Measurements from ENCODE around the gene GRIK2.

The GRIK2 gene

DNA sequence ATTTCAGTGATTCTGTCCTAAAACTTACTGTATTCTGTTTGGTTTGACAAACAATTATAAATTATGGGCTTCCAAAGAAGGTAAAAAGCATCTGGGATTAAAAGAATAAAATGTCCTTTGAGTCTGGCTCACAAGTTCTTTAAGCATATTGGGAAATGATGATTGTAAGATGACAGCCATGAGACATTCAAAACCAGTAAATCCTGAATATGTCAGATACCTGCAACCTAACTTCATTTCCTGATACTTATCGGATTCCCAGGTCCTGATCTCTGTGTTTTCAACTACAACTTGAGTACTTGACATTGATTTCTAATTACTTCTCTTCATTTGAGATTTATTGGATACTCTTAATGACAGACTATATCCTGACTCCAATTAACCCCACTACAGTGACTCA, 446.6 kb downstream of the GRIK2 start:
- Mint-ChIP-seq H3K27ac (no peak overlapping the region), H3K27me3 (no peaks in the 10 kb centered on the region), H3K9me3 (peaks cover 5% of the 10 kb centered on the region), H3K4me3 (no peak overlapping the region), H3K4me1 (ENCODE audit: low read depth) (no peaks in the 10 kb centered on the region), H3K36me3 (ENCODE audit: low read depth) (no peaks in the 10 kb centered on the region)
- DNase-seq, result no peak

DNA sequence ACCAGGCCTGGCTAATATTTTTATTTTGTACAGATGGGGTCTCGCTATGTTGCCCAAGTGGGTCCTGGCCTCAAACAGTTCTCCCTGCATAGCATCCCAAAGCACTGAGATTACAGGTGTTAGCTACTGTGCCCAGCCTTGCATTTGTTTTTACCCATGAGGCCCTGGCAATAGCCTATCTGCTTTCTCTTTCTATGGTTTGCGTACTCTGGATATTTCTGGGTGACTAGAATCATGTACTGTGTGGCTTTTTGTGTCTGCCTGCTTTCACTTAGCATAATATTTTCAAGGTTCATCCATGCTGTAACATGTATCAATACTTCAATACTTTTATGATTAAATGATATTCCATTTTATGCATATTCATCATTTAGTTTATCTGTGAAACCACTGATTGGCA, 451.7 kb downstream of the GRIK2 start:
- Mint-ChIP-seq H3K27ac (no peak overlapping the region), H3K36me3 (ENCODE audit: low read depth) (no peaks in the 10 kb centered on the region), H3K9me3 (peaks cover 8% of the 10 kb centered on the region), H3K4me3 (no peak overlapping the region), H3K27me3 (no peaks in the 10 kb centered on the region), H3K4me1 (ENCODE audit: low read depth) (no peaks in the 10 kb centered on the region)
- DNase-seq, result no peak

DNA sequence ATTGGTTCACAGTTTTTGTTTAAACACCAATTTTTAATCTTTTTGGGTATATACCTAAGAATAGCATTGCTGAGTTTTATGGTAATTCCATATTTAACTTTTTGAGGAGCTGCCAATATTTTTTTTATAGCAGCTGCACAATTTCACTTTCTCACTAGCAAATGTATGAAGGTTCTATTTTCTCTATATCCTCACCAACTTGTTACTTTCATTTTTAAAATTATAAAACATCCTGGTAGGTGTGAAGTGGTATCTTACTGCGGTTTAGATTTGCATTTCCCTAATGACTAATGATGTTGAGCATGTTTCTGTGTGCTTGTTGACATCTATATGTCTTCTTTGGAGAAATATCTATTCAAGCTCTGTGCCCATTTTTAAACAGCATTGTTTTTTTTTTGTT, 452.1 kb downstream of the GRIK2 start:
- H3K27ac Mint-ChIP-seq, result no peak overlapping the region
- H3K9me3 Mint-ChIP-seq, result peaks cover 8% of the 10 kb centered on the region
- no peak for DNase-seq
- H3K4me3 Mint-ChIP-seq, result no peak overlapping the region
- no peaks in the 10 kb centered on the region for H3K27me3 Mint-ChIP-seq
- no peaks in the 10 kb centered on the region for H3K4me1 Mint-ChIP-seq (ENCODE audit: low read depth)
- H3K36me3 Mint-ChIP-seq (ENCODE audit: low read depth), result no peaks in the 10 kb centered on the region

DNA sequence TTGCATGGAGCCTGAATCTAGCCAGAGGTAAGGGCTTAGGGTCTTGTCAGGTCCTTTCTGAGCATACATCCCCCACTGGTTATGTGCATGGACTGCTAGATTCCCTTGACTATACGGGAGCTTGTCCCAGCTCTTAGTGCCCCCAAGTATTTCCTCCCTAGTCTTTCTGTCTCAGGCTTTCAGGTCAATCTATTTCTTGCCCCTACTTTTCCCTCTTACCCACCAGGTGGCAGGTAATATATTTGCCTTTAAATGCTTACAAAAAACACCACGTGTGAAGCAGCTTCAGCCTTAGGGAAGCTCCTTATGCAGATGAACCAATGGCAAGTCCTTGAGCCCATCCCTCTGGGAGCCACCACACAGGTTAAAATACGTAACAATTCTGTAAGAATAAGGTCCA, 454.2 kb downstream of the GRIK2 start:
- no peaks in the 10 kb centered on the region for H3K36me3 Mint-ChIP-seq (ENCODE audit: low read depth)

DNA sequence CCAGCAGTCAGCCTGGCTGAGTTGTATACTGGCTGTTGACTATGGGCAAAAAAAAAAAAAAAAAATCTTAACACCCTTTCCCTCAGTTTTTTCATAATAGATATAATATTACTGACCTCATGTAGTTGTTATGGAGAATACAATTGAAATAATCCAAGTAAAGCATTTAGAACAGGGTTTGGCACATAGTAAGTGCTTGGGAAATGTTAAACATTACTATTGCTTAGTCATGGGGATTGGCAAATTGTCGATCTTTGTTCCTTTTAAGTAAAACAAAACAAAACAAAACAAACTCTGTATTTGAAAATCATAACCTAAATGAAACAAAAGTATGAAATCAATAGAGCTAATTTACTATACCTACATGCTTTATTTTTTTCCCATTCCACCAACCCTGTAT, 458.4 kb downstream of the GRIK2 start:
- no peaks in the 10 kb centered on the region for H3K36me3 Mint-ChIP-seq (ENCODE audit: low read depth)
- H3K4me3 Mint-ChIP-seq, result no peak overlapping the region
- H3K27ac Mint-ChIP-seq, result no peak overlapping the region
- no peaks in the 10 kb centered on the region for H3K27me3 Mint-ChIP-seq
- no peaks in the 10 kb centered on the region for H3K4me1 Mint-ChIP-seq (ENCODE audit: low read depth)
- no peak for DNase-seq
- peaks cover 5% of the 10 kb centered on the region for H3K9me3 Mint-ChIP-seq

More for the DNA sequence above, 454.2 kb downstream of the GRIK2 start:
- Mint-ChIP-seq H3K4me1 (ENCODE audit: low read depth) (no peaks in the 10 kb centered on the region), H3K27ac (no peak overlapping the region), H3K9me3 (peaks cover 6% of the 10 kb centered on the region), H3K4me3 (no peak overlapping the region), H3K27me3 (no peaks in the 10 kb centered on the region)
- DNase-seq, result no peak

DNA sequence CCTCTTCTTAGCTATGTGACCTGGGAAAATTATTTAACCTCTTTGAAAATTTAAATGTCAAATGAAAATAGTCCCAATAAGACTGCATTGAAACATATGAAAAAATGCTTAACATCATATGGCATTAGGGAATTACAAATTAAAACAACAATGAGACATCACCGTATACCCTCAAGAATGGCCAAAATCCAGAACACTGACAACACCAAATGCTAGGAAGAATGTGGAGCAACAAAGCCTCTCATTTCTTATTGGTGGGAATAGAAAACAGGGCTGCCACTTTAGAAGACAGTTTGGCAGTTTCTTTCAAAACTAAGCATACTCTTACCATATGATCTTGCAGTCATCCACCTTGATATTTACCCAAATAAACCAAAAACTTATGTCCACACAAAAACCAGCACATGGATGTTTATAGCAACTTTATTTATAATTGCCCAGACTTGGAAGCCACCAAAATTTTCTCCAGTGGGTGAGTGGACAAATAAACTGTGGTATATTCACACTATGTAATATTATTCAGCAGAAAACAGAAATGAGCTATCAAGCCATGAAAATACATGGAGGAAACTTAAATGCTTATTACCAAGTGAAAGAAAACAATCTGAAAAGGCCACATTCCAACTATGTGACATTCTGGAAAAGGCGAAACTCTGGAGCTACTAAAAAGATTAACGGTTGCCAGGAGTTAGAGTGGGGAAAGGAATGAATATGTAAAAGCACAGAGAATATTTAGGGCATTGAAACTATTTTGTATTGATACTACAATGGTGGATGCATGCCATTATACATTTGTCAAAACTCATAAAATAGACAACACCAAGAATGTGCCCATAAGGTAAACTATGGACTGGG, 459.9 kb downstream of the GRIK2 start:
- H3K9me3 Mint-ChIP-seq, result no peaks in the 10 kb centered on the region
- H3K27ac Mint-ChIP-seq, result no peak overlapping the region
- no peak for DNase-seq
- no peak overlapping the region for H3K4me3 Mint-ChIP-seq
- no peaks in the 10 kb centered on the region for H3K36me3 Mint-ChIP-seq (ENCODE audit: low read depth)
- no peaks in the 10 kb centered on the region for H3K4me1 Mint-ChIP-seq (ENCODE audit: low read depth)
- H3K27me3 Mint-ChIP-seq, result no peaks in the 10 kb centered on the region

DNA sequence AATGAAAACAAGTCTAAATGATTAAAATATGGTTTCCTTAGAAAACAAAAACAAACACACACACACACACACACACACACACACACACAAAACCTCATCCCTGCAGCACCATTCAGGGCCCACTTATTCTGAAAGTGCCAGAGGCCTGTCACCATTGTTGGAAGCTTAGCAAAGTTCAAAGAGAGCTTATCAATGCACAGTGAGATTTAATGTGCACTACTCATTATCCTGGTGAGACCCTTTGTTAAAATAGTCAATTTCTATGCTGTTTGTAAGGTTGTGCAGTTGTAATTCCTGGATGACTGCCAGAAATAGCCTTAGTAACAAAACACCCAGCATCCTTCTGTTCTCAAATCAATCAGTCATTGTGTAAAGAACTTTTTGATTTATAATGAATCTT, 482.9 kb downstream of the GRIK2 start:
- no peak for DNase-seq
- H3K4me1 Mint-ChIP-seq (ENCODE audit: low read depth), result no peaks in the 10 kb centered on the region
- H3K27ac Mint-ChIP-seq, result no peak overlapping the region
- no peaks in the 10 kb centered on the region for H3K9me3 Mint-ChIP-seq
- H3K27me3 Mint-ChIP-seq, result no peaks in the 10 kb centered on the region
- no peaks in the 10 kb centered on the region for H3K36me3 Mint-ChIP-seq (ENCODE audit: low read depth)
- no peak overlapping the region for H3K4me3 Mint-ChIP-seq

DNA sequence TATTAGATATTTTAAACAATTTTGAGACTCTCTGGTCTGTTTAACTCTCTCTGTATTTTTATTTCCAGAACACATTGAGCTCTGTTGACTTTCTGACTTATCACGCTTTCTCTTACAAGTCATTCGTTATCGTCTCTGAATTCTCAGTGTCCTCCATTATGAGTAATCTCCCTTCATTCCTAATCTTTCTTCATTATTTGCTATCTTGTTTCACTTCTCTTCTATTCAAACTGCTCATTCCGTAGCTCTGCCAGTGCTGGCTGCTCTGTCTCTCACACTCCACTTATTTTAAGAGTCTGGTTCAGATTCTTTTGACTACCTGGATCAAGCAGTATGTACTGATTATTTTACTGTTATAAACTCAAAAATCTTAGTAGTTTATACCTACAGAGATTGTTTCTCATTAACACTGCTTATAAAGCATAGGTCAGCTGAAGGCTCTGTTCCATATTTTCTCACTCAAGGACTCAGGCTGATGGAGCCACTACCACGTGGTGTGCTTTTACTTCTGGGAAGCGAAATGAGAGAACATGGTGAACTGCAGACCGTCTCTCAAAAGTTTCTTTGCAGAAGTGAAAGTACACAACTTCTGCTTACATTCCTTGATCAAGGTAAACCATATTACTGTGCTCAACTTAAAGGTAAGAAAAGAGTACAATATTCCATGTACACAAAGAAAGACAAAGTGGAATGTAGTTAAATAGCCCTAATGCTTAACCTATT, 485.2 kb downstream of the GRIK2 start:
- Mint-ChIP-seq H3K4me3 (no peak overlapping the region), H3K4me1 (ENCODE audit: low read depth) (no peaks in the 10 kb centered on the region), H3K27me3 (no peaks in the 10 kb centered on the region), H3K9me3 (peaks cover 5% of the 10 kb centered on the region), H3K27ac (no peak overlapping the region), H3K36me3 (ENCODE audit: low read depth) (no peaks in the 10 kb centered on the region)
- no peak for DNase-seq

DNA sequence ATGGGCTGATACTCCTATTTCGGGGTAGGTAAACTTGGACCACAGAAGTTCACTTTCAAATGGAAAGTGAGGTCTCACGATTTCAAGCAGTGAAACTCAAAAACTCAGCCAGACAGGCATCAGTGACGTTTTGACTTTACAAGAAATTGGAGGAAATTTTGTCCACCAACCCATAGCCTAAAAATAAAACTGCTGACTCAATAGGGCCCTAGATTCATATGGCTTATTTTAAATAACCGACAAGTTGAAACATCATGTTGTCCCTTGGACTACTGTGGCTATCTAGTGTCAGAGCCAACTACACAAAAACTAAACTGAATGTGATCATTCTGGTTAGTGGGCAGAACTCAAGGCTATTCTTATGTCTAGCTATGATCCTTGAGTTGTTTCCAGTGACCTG, 486.3 kb downstream of the GRIK2 start:
- Mint-ChIP-seq H3K27ac (no peak overlapping the region), H3K36me3 (ENCODE audit: low read depth) (no peaks in the 10 kb centered on the region), H3K27me3 (no peaks in the 10 kb centered on the region), H3K4me1 (ENCODE audit: low read depth) (no peaks in the 10 kb centered on the region), H3K9me3 (peaks cover 8% of the 10 kb centered on the region), H3K4me3 (no peak overlapping the region)
- no peak for DNase-seq

DNA sequence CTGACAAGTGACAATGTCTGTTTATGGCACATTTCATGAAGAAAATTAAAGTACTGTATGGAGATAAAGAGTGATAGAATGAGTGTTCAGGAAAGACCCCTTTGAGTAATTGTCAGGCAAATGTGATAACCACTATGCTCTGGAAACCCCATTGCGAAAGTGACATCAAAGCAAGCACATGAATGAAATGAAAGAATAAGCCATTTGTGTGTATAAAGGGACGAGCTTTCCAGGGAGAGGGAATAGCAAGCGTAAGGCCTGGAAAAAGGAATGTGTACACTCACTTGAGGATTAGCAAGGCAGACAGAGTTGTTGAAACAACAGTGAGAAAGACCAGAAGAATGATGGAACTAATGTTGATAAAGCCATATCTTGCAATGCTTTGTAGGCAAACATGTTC, 490.0 kb downstream of the GRIK2 start:
- no peak overlapping the region for H3K27ac Mint-ChIP-seq
- H3K9me3 Mint-ChIP-seq, result peaks cover 17% of the 10 kb centered on the region
- no peak overlapping the region for H3K4me3 Mint-ChIP-seq
- H3K27me3 Mint-ChIP-seq, result no peaks in the 10 kb centered on the region
- no peaks in the 10 kb centered on the region for H3K4me1 Mint-ChIP-seq (ENCODE audit: low read depth)
- no peak for DNase-seq
- no peaks in the 10 kb centered on the region for H3K36me3 Mint-ChIP-seq (ENCODE audit: low read depth)

DNA sequence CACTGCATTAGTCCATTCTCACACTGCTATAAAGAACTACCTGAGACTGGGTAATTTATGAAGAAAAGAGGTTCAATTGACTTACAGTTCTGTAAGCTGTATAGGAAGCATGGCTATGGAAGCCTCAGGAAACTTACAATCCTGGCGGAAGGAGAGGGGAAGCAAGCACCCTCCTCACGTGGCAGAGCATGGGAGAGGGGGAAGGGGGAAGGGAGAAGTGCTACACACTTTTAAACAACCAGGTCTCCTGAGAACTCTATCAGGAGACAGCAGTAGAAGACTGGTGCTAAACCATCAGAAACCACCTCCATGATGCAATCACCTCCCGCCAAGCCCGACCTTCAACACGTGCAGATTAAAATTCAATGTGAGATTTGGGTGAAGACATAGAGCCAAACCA, 494.0 kb downstream of the GRIK2 start:
- H3K9me3 Mint-ChIP-seq, result peaks cover 17% of the 10 kb centered on the region
- H3K4me1 Mint-ChIP-seq (ENCODE audit: low read depth), result no peaks in the 10 kb centered on the region
- H3K27ac Mint-ChIP-seq, result no peak overlapping the region
- H3K4me3 Mint-ChIP-seq, result no peak overlapping the region
- no peaks in the 10 kb centered on the region for H3K27me3 Mint-ChIP-seq
- no peak for DNase-seq
- no peaks in the 10 kb centered on the region for H3K36me3 Mint-ChIP-seq (ENCODE audit: low read depth)

DNA sequence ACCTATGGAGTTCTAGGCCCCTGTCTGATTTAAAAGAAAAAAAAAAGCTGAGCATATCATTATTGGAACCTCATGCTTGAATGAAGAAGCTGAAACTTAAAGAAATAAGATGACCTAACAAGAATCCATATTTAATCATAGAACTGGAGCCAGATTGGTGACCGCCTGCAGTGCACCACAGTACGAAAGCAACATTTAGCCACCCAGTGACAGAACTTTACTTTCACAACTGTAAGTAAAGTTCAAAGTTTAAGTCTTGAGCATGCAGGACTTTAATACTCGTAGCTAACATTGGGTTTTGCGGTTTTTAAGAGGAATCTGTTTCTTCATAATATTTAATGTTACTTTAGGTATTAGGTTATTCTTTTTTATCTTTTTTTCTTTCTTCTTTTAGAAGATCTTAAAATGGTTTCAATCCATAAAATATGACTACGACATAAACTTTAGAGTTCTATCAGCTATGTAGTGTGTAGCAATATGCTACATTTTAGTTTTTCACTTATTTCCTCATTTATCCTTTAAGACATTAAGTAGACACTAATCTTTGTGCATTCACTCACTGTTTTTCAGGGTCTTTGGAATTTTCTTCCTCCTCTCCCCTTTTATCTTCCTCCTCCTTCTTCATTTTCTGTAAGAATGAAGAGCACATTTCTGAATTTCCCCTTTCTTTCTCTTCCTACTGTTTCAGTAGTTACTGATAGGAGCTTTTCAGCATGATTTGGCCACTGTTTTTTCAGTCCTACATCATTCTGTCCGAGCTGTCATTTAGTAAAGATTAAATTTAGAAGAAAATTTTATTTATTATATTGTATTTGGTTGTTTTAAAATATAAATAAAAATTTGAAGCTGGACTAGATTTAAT, 514.1 kb downstream of the GRIK2 start:
- no peaks in the 10 kb centered on the region for H3K9me3 Mint-ChIP-seq
- DNase-seq, result no peak
- no peak overlapping the region for H3K4me3 Mint-ChIP-seq
- no peak overlapping the region for H3K27ac Mint-ChIP-seq
- H3K27me3 Mint-ChIP-seq, result no peaks in the 10 kb centered on the region
- H3K4me1 Mint-ChIP-seq (ENCODE audit: low read depth), result no peaks in the 10 kb centered on the region
- no peaks in the 10 kb centered on the region for H3K36me3 Mint-ChIP-seq (ENCODE audit: low read depth)

DNA sequence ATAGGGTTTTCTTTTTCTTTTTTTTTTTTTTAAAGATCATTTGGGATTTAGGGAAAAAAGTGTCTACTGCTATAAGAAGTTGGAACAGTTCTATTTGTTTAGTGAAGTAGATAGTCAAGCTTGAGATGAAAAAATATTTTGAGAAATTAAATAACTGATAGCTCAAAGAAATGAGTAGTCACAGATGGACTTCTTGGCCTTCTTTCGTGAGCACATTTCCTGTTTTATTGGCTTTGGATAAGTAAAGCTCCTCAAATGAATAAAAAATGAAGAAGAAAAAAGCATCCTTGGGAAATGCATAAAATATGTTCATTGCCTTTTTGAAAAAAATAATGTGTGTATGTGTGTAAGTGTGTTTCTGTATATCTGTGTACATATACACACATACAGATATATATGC, 515.9 kb downstream of the GRIK2 start:
- Mint-ChIP-seq H3K36me3 (ENCODE audit: low read depth) (no peaks in the 10 kb centered on the region), H3K4me1 (ENCODE audit: low read depth) (no peaks in the 10 kb centered on the region), H3K9me3 (no peaks in the 10 kb centered on the region), H3K27me3 (no peaks in the 10 kb centered on the region), H3K4me3 (no peak overlapping the region), H3K27ac (no peak overlapping the region)
- no peak for DNase-seq

DNA sequence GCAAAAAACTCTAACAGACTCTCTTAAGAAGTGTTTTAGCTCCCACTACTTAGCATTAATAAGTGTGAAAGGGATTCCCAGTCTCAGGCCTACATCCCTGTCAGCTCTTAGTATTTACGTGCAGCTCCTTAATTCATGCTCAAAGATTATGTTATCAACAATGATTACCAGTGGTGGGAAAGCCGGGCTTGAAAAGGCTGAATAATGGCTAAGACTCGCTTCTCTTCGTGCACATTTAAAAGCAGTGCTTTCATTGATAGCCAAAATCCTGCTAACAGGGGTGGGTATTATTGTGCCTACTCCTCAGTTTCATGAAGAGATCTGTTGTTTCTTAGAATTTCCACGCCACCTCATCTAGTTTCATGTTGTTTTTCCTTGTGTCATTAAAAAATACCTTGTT, 518.8 kb downstream of the GRIK2 start:
- no peak for DNase-seq
- no peaks in the 10 kb centered on the region for H3K27me3 Mint-ChIP-seq
- H3K9me3 Mint-ChIP-seq, result no peaks in the 10 kb centered on the region
- no peaks in the 10 kb centered on the region for H3K36me3 Mint-ChIP-seq (ENCODE audit: low read depth)
- no peak overlapping the region for H3K4me3 Mint-ChIP-seq
- no peak overlapping the region for H3K27ac Mint-ChIP-seq
- no peaks in the 10 kb centered on the region for H3K4me1 Mint-ChIP-seq (ENCODE audit: low read depth)

DNA sequence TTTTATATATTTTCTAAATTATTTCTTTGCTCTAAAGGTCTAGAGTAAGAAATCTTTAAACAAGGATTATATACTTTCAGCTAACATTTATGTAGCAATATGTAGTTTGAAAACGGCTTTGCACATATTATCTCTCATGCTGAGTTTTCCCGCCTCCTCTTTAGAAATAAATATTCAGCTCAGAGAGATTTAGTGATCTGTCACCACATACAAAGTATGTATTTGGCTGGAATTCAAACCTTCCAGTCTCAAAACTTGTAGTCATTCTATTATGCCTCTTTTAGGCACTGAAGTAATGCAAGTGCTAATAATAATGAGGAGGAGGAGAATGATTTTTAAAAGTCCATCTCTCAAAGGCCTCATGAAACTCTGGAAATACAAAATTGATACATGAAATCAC, 525.0 kb downstream of the GRIK2 start:
- H3K4me3 Mint-ChIP-seq, result no peak overlapping the region
- H3K36me3 Mint-ChIP-seq (ENCODE audit: low read depth), result no peaks in the 10 kb centered on the region
- no peaks in the 10 kb centered on the region for H3K27me3 Mint-ChIP-seq
- H3K27ac Mint-ChIP-seq, result no peak overlapping the region
- no peak for DNase-seq
- no peaks in the 10 kb centered on the region for H3K4me1 Mint-ChIP-seq (ENCODE audit: low read depth)
- no peaks in the 10 kb centered on the region for H3K9me3 Mint-ChIP-seq

All from activated T-cell treated with anti-CD3 and anti-CD28 coated beads, Interleukin-2, amount 50 U/mL, for 24 hours (primary cell).